Fibroblast of skin of right quadriceps (primary cell): ENCODE measurements around the gene WDR27.
"Not testable (repeated sequence)": the region's sequence is repeated elsewhere in the genome, so short reads cannot be mapped to it uniquely, and the experiment has no call there.

Experiments
- DNase-seq: peaks from one replicate; pipeline ENCODE4 v3.0.0-alpha.2; 2013

The WDR27 gene

GRCh38 chr6:169660751-169661390 lies 41.0 kb downstream of the WDR27 start:
- no peak for DNase-seq

- DNase-seq, result no peak
Observed at GRCh38 chr6:169659820-169660610, 41.8 kb downstream of the WDR27 start.

GRCh38 chr6:169657284-169657610 lies 44.6 kb downstream of the WDR27 start:
- no peak for DNase-seq

GRCh38 chr6:169656546-169657283 lies 45.1 kb downstream of the WDR27 start:
- no peak for DNase-seq

GRCh38 chr6:169654598-169655391 lies 47.0 kb downstream of the WDR27 start:
- DNase-seq, result peak; percentile 74

GRCh38 chr6:169653691-169654090 lies 48.1 kb downstream of the WDR27 start:
- no peak for DNase-seq

GRCh38 chr6:169652896-169653295 lies 48.9 kb downstream of the WDR27 start:
- no peak for DNase-seq

- DNase-seq, result no peak
Observed at GRCh38 chr6:169651498-169651897, 50.3 kb downstream of the WDR27 start.

- DNase-seq, result no peak
Observed at GRCh38 chr6:169650959-169651292, 50.9 kb downstream of the WDR27 start.

GRCh38 chr6:169650241-169650958 lies 51.4 kb downstream of the WDR27 start:
- no peak for DNase-seq

- no peak for DNase-seq
Observed at GRCh38 chr6:169648617-169649016, 53.2 kb downstream of the WDR27 start.

- DNase-seq, result no peak
Observed at GRCh38 chr6:169648092-169648491, 53.7 kb downstream of the WDR27 start.

- DNase-seq, result no peak
Observed at GRCh38 chr6:169647637-169648036, 54.2 kb downstream of the WDR27 start.

- DNase-seq, result no peak
Observed at GRCh38 chr6:169646906-169647567, 54.8 kb downstream of the WDR27 start.

GRCh38 chr6:169645459-169645858 lies 56.4 kb downstream of the WDR27 start:
- DNase-seq, result not testable (repeated sequence)

GRCh38 chr6:169643521-169643920 lies 58.3 kb downstream of the WDR27 start:
- no peak for DNase-seq

- no peak for DNase-seq
Observed at GRCh38 chr6:169642455-169642854, 59.4 kb downstream of the WDR27 start.

GRCh38 chr6:169641461-169642085 lies 60.3 kb downstream of the WDR27 start:
- no peak for DNase-seq

GRCh38 chr6:169640983-169641382 lies 60.8 kb downstream of the WDR27 start:
- DNase-seq, result no peak

- DNase-seq, result peak; percentile 53
Observed at GRCh38 chr6:169640351-169640852, 61.4 kb downstream of the WDR27 start.

GRCh38 chr6:169639653-169640278 lies 62.1 kb downstream of the WDR27 start:
- no peak for DNase-seq
